ENCODE data around the gene EYA2.
"Not testable (repeated sequence)": the region's sequence is repeated elsewhere in the genome, so short reads cannot be mapped to it uniquely, and the experiment has no call there.

Gene EYA2

GRCh38 chr20:46929902-46930301 is 35.3 kb downstream of the EYA2 start:
- in situ Hi-C loops (cut with HindIII; ENCODE audit: low sequenced_read_pairs): no loop called here

DNA sequence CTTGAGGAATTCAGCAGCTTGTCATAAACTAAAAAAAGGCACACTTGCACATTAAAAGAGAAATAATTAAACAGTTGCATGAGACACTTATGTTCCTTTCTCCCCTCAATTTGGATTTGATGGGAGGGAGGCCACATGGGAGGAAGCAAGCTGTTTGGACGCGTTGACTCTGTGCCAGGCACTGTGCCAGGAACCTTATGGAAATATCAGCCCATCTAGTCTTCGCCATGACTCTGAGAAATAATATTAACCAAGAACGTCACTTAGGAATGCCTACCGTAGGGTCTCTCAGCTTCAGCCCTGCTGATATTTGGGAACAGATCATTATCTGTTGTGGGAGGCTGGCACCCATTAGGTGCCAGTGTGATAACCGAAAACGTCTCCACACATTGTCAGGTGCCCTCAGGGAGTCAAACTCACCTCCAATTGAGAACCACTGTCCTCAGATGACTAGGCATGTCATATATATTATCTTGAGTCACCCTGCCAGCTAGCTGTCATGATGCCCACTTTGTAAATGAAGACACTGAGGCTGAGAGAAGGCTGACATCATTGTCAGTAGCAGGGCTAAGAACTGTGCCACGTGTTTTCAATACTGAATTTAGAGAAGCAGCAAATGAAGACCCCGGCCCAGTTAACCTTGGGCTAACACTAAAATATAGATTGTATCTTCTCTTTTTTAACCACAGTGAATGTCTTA is 36.1 kb downstream of the EYA2 start:
- in situ Hi-C loops (cut with HindIII; ENCODE audit: low sequenced_read_pairs): no loop called here

GRCh38 chr20:46931699-46932098 is 37.1 kb downstream of the EYA2 start:
- in situ Hi-C loops (cut with HindIII; ENCODE audit: low sequenced_read_pairs): no loop called here

GRCh38 chr20:46932439-46932838 is 37.8 kb downstream of the EYA2 start:
- in situ Hi-C loops (cut with HindIII; ENCODE audit: low sequenced_read_pairs): not testable (repeated sequence)

DNA sequence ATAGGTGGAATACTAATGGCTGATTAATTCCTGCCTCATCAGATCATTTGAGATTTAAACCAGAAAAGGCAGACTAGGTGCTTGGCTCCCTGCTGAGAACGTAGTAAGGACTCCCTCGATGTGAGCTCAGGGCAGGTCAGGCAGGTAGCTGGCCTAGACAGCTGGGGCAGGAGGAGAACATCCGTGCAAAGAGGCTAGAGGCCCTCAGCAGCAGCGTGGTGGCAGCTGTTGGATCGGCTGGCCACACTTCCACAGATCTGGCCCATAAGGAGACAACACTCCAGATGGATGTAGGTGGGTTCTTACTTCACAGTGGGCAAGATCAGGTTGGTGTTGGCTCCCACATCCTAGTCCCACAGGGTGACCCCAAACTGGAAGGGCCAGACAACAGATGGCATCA is 38.5 kb downstream of the EYA2 start:
- in situ Hi-C loops (cut with HindIII; ENCODE audit: low sequenced_read_pairs): no loop called here

GRCh38 chr20:46934746-46935287 is 40.2 kb downstream of the EYA2 start:
- in situ Hi-C loops (cut with HindIII; ENCODE audit: low sequenced_read_pairs): no loop called here

DNA sequence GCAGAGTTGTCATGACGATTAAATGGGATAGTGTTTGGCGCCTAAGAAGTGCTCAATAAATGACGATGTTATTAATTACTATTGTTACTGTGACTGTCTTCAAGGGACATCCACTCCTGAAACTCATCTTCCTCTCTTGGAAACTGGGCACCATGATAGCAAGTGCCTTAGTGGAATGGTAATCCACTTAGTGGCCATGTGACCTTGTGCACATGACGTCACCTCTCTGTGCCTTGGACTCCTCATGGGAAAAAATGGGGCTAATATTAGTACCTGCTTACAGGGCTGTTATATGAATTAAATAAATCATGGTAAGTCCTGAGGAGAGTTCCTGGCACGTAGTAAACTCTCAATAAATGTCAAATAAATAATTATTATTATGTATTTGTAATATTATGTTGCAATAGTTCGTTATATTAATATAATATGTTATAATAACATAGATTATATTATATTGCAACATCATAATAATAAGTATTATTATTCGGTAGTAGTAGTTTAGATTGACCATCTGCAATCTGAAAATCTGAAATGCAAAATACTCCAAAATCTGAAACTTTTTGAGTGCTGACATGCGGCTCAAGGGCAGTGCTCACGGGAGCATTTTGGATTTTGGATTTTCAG is 40.9 kb downstream of the EYA2 start:
- in situ Hi-C loops (cut with HindIII; ENCODE audit: low sequenced_read_pairs): no loop called here

GRCh38 chr20:46936415-46937156 is 41.9 kb downstream of the EYA2 start:
- in situ Hi-C loops (cut with HindIII; ENCODE audit: low sequenced_read_pairs): no loop called here

DNA sequence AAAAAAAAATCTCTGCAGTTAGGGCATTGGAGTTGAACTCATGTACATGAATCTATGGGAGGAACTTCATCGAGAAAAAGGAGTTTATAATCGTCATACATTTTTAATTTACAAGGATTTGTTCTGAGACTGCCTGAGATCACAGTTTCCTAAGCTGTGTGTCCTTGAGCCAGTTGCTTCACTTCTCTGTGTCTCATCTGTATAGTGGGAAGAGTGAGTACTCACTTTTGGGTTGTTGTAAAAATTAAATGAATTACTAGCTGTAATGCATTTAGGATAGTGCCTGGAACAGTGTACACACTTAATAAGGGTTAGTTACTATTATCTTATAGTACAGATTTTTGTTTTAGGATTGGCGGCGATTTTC is 42.5 kb downstream of the EYA2 start:
- in situ Hi-C loops (cut with HindIII; ENCODE audit: low sequenced_read_pairs): no loop called here

- in situ Hi-C loops (cut with HindIII; ENCODE audit: low sequenced_read_pairs): no loop called here
Measured at GRCh38 chr20:46937533-46938226, 43.0 kb downstream of the EYA2 start.

- in situ Hi-C loops (cut with HindIII; ENCODE audit: low sequenced_read_pairs): no loop called here
Measured at GRCh38 chr20:46938434-46938833, 43.8 kb downstream of the EYA2 start.

- in situ Hi-C loops (cut with HindIII; ENCODE audit: low sequenced_read_pairs): no loop called here
Measured at GRCh38 chr20:46939031-46939965, 44.7 kb downstream of the EYA2 start.

GRCh38 chr20:46940616-46941015 is 46.0 kb downstream of the EYA2 start:
- in situ Hi-C loops (cut with HindIII; ENCODE audit: low sequenced_read_pairs): no loop called here

- in situ Hi-C loops (cut with HindIII; ENCODE audit: low sequenced_read_pairs): no loop called here
Measured at GRCh38 chr20:46941404-46941803, 46.8 kb downstream of the EYA2 start.

- in situ Hi-C loops (cut with HindIII; ENCODE audit: low sequenced_read_pairs): no loop called here
Measured at GRCh38 chr20:46943861-46944591, 49.4 kb downstream of the EYA2 start.

- in situ Hi-C loops (cut with HindIII; ENCODE audit: low sequenced_read_pairs): loop anchor here (5.0 kb wide), 2 partner anchors 38 to 52 kb away; no protein-coding TSS in a partner anchor
Measured at GRCh38 chr20:46945465-46945864, 50.8 kb downstream of the EYA2 start.

GRCh38 chr20:46946181-46946624 is 51.6 kb downstream of the EYA2 start:
- in situ Hi-C loops (cut with HindIII; ENCODE audit: low sequenced_read_pairs): loop anchor here (5.0 kb wide), 2 partner anchors 39 to 51 kb away; no protein-coding TSS in a partner anchor

DNA sequence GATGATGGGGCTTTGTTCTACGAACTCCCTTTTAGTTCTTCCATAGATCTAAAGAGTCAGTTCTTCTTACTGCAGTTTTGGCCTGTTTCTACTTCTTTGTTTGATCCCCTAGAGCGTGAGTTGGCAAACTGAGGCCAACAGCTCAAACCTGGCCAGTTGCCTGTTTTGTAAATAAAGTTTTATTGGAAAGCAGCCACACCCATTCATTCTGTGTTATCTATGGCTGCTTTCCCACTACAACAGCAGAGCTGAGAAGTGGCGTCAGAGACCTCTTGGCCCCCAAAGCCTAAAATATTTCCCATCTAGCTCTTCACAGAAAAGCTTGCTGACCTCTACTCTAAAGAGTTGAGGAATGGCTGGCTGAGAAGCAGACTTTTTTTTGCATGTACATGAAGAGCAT is 52.2 kb downstream of the EYA2 start:
- in situ Hi-C loops (cut with HindIII; ENCODE audit: low sequenced_read_pairs): loop anchor here (5.0 kb wide), 2 partner anchors 39 to 51 kb away; no protein-coding TSS in a partner anchor

- in situ Hi-C loops (cut with HindIII; ENCODE audit: low sequenced_read_pairs): loop anchor here (5.0 kb wide), 2 partner anchors 41 to 49 kb away; no protein-coding TSS in a partner anchor
Measured at GRCh38 chr20:46948081-46948480, 53.4 kb downstream of the EYA2 start.
